Cardiac muscle cell (in vitro differentiated cells and primary cell): ENCODE measurements around the gene COX7A2L. TPM values are rescaled to one million over a fixed set of nuclear protein-coding genes. Genes with fewer than 3 reads are reported as not detected.
A peak's percentile ranks its signal among the peaks of the same experiment; 100 is the strongest.

Experiments used
- DNase-seq, 2 donors: peaks; one replicate each; pipeline versions ENCODE4 v3.0.0 to v3.0.0-alpha.2; 2010 to 2017; ENCODE audit warnings: low read depth in 1 of 2, low spot score in 1 of 2
- H3K27ac ChIP-seq: fragments of 200-600 bp; sonication (generic); 2 replicates; pipeline ENCODE4 v1.5.1; 2016
- H3K27me3 ChIP-seq: fragments of 200-600 bp; sonication (generic); 2 replicates; pipeline ENCODE4 v1.6.0; 2016; ENCODE audit warnings: control low read depth
- H3K36me3 ChIP-seq: fragments of 200-600 bp; sonication (generic); 2 replicates; pipeline ENCODE4 v1.5.1; 2016; ENCODE audit warnings: control low read depth
- H3K4me1 ChIP-seq: fragments of 200-600 bp; sonication (generic); 2 replicates; pipeline ENCODE4 v1.8.1; 2017; ENCODE audit warnings: low read depth, mild to moderate bottlenecking, mixed run types
- H3K4me3 ChIP-seq: fragments of 200-600 bp; sonication (generic); 2 replicates; pipeline ENCODE4 v1.5.1; 2016; ENCODE audit warnings: mild to moderate bottlenecking
- H3K9me3 ChIP-seq: fragments of 200-600 bp; sonication (generic); 2 replicates; pipeline ENCODE4 v1.5.1; 2017; ENCODE audit warnings: low read depth, mild to moderate bottlenecking, control low read depth
- CTCF ChIP-seq: IDR thresholded peaks from 2 replicates; pipeline ENCODE4 v1.5.1; 2012; ENCODE audit warnings: low read depth, mild to moderate bottlenecking, low read length
- polyA plus RNA-seq: library from polyadenylated mRNA; unstranded; fragments of >200 nt; fragmentation: Nextera tagmentation; extraction: Ambion mirVana; gene quantifications from 2 replicates; pipeline ENCODE4 v1.2.1, GENCODE V29; 2016
- total RNA-seq: library from RNA; depleted of rRNA; stranded (reverse); fragments of >200 nt; gene quantifications from 2 replicates; pipeline ENCODE4 v1.2.3, GENCODE V29; 2016

Gene COX7A2L
- total and polyA plus RNA-seq, 2 experiments from 2014 or later: 152 to 197 TPM

- Histone ChIP-seq H3K9me3 (no peaks in the 10 kb centered on the region), H3K27me3 (no peaks in the 10 kb centered on the region), H3K4me1 (no peaks in the 10 kb centered on the region), H3K4me3 (no peak overlapping the region), H3K27ac (no peak overlapping the region), H3K36me3 (peaks cover 16% of the 10 kb centered on the region)
- DNase-seq: no peak
- no peak for TF ChIP-seq CTCF
Measured at GRCh38 chr2:42310007-42310515, 51.0 kb downstream of the COX7A2L start.

GRCh38 chr2:42309366-42309765 is 51.7 kb downstream of the COX7A2L start:
- Histone ChIP-seq H3K4me3 (no peak overlapping the region), H3K9me3 (no peaks in the 10 kb centered on the region), H3K4me1 (no peaks in the 10 kb centered on the region), H3K27me3 (no peaks in the 10 kb centered on the region), H3K36me3 (peaks cover 17% of the 10 kb centered on the region), H3K27ac (no peak overlapping the region)
- no peak for TF ChIP-seq CTCF
- DNase-seq: no peak

- Histone ChIP-seq H3K27me3 (no peaks in the 10 kb centered on the region), H3K4me3 (no peak overlapping the region), H3K4me1 (no peaks in the 10 kb centered on the region), H3K9me3 (no peaks in the 10 kb centered on the region), H3K27ac (peak overlapping the region; percentile 4), H3K36me3 (peaks cover 38% of the 10 kb centered on the region)
- no peak for DNase-seq
- TF ChIP-seq CTCF: no peak
Measured at GRCh38 chr2:42307180-42307579, 53.8 kb downstream of the COX7A2L start.

GRCh38 chr2:42304059-42304713 is 56.8 kb downstream of the COX7A2L start:
- no peak for TF ChIP-seq CTCF
- H3K4me3 ChIP-seq: no peak overlapping the region
- no peaks in the 10 kb centered on the region for H3K4me1 ChIP-seq
- peak overlapping the region; percentile 25 for H3K27ac ChIP-seq
- H3K27me3 ChIP-seq: no peaks in the 10 kb centered on the region
- no peak for DNase-seq
- peaks cover 44% of the 10 kb centered on the region for H3K36me3 ChIP-seq
- no peaks in the 10 kb centered on the region for H3K9me3 ChIP-seq

- H3K4me1 ChIP-seq: no peaks in the 10 kb centered on the region
- no peak for TF ChIP-seq CTCF
- no peak overlapping the region for H3K4me3 ChIP-seq
- no peak for DNase-seq
- no peak overlapping the region for H3K27ac ChIP-seq
- peaks cover 41% of the 10 kb centered on the region for H3K36me3 ChIP-seq
- no peaks in the 10 kb centered on the region for H3K9me3 ChIP-seq
- no peaks in the 10 kb centered on the region for H3K27me3 ChIP-seq
Measured at GRCh38 chr2:42303252-42303651, 57.8 kb downstream of the COX7A2L start.
